GM19238 (cell line): ENCODE data around the gene ALKAL2.
"Not testable (repeated sequence)": the region's sequence is repeated elsewhere in the genome, so short reads cannot be mapped to it uniquely, and the experiment has no call there.

Experiments used
- DNase-seq: peaks from one replicate; pipeline ENCODE4 v3.0.0; 2011; ENCODE audit warnings: low spot score; ENCODE audit not compliant: insufficient read length

ALKAL2 gene, protein sequence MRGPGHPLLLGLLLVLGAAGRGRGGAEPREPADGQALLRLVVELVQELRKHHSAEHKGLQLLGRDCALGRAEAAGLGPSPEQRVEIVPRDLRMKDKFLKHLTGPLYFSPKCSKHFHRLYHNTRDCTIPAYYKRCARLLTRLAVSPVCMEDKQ

DNA sequence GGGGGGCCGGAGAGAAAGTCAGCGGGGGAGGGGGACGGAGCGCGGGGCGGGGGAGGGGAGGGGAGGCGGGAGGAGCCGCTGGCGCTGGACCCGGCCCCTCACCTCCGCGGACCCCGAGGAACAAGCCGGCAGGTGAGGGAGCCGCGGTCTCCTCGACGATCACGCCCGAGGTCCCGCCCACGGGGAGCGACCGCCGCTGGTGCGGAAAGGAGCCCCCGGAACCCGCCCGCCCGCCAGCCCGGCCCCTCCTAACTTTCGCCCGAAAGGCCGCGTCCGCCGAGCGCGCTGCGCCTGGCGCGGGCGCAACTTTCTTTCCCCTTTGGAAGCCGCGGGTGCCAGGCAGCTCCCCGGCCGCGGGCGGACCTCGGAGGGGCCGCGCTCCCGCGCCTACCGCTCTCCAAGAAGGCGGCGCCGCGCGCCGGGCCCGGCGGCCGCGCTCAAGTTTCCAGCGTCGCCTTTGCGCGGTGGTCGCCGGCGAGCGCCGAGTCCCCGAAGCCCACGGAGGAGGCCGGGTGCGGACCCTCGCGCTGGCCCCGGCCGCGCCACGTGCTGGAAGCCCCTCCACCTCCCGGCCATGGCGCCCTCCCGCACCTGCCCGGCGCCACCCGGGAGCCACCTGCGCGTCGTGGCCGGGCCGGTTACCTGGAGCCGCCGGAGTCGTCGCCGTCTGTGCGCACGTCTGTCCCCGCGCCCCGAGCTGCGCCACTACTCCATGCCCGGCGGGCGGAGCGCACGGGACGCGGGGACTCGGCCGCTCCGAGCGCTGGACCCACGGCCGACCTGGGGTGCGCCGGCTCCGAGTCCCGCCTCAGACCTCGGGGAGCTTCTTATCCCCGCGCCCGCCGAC, at the start of gene ALKAL2:
Gene ALKAL2, minus strand, starts transcription at position 181 of the 847 bp plus-strand sequence. CDS start 256 bp downstream, outside the sequence.
- no peak for DNase-seq

GRCh38 chr2:336949-337348, 49.1 kb upstream of the ALKAL2 start:
- DNase-seq = not testable (repeated sequence)

DNA sequence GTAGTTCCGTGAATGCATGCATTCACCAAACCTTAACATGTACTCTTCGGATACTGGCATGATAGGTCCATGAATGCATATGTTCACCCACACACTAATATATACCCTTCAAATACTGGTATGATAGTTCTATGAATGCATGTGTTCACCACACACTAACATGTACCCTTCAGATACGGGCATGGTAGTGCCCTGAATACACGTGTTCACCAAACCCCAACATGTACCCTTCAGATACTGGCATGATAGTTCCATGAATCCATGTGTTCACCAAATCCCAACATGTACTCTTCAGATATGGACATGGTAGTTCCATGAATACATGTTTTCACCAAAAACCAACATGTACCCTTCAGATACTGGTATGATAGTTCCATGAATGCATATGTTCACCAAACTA, 48.5 kb upstream of the ALKAL2 start:
- DNase-seq = no peak

DNA sequence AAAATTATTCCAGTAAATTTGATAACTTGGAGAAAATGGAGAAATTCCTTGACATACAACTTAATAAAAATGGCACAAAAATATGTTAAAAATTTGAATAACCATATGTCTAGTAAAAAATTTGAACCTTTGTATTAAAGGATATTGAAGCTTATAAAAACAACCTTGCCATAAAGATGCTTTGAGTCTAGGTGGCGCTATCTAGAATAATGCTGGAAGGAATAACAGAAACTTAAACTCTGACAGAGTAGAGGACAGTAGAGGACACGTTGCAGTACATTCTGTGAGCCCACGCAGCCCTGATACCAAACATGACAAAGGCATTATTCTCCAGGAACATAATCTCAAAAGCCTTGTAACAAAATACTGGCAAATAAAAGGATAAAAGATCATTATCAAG, 44.7 kb upstream of the ALKAL2 start:
- no peak for DNase-seq

DNA sequence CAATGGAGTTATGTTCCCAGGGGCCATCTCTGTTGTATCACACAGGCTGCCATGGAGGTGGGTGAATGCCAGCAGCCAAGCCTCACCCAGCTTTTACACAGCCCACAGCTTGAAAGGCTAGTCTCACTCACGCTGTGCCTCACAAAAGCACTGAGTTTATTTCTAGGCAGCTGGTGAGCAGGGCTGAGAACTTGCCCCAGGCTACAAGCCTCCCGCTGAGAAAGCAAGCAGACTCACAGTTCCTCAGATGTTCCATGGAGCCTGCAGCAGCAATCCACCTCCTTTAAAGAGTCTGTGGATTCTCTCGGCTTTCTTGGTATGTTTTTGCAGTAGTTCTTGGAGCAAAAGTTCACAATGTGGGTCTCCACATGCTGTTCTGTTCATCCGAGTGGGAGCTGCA, 40.9 kb upstream of the ALKAL2 start:
- no peak for DNase-seq

DNA sequence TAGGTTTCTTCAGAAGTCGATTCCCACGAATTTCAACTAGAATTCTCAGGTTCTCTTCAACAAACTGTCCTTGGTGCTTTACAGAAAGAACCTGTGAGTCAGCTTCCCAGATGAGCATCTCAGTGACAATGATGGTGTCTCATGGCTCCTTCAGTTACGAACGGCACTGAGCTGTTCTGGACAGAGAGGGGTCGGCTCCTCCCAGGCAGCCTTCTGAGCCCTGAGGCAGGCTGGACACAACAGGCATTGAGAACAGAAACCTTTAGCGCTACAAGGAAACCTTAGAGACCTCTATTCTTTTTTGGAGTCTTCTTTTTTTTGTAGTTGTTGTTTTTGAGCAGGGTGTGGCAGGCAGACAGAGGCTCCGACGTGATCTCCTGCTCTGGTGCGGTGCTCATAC, 35.1 kb upstream of the ALKAL2 start:
- no peak for DNase-seq

- DNase-seq = no peak
Measured at GRCh38 chr2:322326-322725, 34.4 kb upstream of the ALKAL2 start.

DNA sequence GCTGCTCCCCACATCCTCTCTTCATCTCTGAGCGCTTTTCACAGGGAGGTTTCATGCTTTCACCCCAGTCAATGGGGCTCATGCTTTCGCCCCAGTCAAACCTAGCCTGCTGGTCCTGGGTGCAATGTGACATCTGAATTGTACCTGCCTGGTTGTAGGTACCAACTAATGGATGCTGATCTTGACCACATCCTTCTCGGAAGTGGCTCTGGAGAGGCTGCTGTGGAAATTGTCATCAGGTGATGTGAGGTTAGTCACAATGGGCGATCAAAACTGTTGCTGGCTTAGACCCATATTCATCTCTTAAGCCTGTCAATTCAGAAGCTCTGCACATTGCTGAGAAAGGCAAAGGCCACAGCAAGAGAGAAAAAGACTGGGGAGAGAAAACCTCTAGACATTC, 32.7 kb upstream of the ALKAL2 start:
- no peak for DNase-seq

GRCh38 chr2:319059-319600, 31.2 kb upstream of the ALKAL2 start:
- no peak for DNase-seq

DNA sequence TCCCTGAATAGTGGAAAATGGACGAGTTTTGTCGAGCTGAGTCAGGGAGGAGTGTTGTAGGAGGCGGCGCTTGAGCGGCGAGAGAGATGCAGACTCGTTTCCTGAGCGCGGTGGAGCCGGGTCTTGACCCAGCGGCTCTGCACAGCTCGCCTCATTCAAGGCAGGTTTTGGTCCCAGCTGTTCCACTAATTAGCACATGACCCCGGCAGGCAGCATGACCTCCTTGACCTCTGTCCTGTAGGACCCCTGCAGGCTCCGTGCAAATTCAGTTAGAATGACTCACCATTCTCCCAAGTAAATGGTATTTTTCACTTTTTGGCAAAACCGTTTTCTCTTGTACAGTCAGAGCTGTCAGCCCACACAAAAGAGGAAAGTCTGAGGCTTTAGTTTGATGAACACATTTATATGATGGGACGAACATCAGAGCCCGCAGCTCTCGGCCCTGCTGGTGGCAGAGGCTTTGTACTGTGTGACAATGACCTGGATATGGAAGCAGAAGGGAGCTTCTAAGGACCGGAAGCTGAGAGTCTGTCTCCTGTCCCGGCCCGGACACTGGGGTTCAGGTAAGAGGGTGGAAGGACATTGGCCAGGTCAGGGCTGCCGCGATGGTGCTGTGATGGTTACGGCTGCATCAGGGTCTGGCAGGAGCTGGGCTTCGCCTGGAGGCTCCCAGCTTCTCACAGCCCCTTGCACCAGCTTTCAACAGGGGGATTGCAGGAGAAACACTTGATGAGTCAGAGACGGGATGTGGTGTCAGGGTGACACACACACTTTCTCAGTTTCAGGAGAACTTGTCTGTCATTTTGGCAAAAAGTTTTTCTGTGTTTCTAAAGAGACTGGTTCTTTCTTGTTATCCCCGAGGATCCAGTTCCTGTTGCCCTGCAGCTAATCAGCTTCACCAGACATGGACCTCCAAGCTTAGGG, 29.9 kb upstream of the ALKAL2 start:
- no peak for DNase-seq

- no peak for DNase-seq
Measured at GRCh38 chr2:316381-316780, 28.5 kb upstream of the ALKAL2 start.

DNA sequence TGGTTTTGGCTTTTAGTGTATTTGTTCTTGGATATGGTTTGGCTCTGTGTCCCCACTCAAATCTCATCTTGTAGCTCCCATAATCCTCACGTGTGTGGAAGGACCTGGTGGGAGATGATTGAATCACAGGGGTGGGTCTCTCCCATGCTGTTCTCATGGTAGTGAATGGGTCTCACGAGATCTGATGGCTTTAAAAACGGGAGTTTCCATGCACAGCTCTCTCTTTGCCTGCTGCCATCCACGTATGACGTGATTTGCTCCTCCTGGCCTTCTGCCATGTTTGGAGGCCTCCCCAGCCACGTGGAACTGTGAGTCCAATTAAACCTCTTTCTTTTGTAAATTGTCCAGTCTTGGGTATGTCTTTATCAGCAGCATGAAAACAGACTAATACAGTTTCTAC, 28.0 kb upstream of the ALKAL2 start:
- DNase-seq = not testable (repeated sequence)

GRCh38 chr2:314561-315336, 26.9 kb upstream of the ALKAL2 start:
- DNase-seq = no peak

DNA sequence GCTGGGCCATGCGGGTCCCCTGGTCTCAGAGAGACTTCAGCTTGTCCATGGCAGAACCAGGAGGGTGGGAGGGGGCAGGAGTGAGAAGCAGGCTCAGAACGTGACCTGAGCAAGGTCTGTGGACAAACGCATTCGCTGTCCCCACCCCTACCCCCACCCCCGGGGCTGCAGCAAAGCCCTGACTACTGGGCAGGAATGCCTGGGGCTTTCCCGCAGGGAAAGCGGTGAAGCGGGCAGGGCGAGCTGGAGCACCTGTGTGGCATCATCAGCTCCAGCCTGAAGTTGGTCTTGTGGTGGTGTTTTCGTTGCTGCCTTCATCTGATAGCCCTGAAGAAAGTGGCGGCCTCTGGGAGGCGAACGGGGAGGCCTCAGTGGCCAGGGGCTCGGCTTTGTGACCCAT, 26.1 kb upstream of the ALKAL2 start:
- no peak for DNase-seq

DNA sequence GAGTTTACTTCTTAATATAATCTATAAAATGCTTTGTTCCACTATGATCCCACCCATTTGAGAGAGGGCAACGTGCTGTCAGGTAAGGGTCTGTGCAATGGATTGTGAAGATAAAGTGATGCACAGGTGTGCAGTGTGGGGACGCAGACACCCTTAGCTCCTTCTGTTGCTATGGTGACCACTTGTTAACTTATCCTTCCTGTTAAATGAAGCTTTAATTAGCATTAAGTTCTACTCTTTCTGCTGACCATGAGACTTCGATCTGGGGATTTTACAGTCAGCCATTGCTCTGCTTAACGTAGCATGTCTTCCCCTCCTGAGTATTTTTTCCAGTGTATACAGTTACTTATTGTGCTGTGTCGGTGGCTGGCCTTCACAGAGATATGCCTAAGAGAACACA, 23.1 kb upstream of the ALKAL2 start:
- no peak for DNase-seq

- DNase-seq = no peak
Measured at GRCh38 chr2:309954-310510, 22.1 kb upstream of the ALKAL2 start.

DNA sequence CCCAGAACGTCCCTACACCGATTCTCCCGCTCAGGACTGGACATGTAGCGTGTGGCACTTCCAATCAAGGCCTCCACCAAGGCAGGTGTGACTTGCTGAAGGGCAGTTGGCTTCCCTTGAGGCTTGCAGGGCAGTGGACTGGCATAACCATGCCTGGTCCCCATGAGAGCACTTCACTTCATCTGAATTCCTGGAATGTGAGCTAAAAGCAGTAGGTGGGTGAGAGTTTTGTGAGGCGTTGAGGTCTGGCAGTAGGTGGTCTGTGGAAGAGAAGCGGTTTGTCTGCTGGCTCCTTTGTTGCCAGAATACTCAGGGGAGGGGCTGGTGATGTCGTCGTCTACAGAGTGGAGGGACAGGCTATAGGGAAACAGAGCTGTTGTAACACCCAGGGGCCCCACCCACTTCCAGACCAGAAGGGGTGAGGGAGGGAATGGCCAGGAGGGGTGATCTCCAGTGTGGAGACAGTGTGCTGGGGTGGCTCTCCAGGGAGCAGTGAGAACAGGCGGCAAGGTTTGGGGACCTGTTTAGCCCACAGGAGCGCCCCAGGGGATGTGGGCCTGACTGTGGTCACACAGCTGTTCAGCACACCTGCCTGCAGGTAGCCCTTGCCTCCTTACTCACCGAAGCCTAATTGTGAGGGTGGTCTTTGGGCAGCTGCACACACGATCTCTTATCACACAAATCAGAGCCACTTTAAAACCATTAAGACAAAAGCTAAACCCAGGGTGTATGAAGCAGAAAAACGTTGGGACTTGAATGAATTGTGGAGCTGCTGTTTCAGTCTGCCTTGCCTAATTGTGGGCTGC, 21.5 kb upstream of the ALKAL2 start:
- no peak for DNase-seq

- no peak for DNase-seq
Measured at GRCh38 chr2:305366-305765, 17.5 kb upstream of the ALKAL2 start.

GRCh38 chr2:296354-296753, 8.5 kb upstream of the ALKAL2 start:
- DNase-seq = no peak

DNA sequence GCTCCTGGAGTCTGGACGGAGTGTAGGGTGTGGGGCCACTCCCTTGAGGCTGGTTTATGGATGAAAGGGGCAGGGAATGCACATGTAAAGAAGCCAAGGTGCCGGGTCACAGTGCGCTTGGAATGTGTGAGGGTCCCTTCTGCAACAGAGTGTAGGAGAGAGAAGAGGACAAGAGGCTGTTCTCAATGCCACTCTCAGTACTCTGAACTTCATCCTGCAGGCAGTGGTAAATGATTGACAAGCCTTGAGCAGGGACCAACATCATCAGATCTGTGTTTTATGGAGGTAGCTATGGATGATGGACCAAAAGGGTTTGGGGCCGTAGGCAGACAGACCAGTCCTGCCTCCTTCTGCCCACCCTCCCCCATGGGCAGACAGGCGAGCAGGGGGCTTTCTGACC, 7.2 kb upstream of the ALKAL2 start:
- no peak for DNase-seq
